Endothelial cell of umbilical vein (primary cell): ENCODE data around the gene LRRC56. TPM values are rescaled to one million over a fixed set of nuclear protein-coding genes. Genes with fewer than 3 reads are reported as not detected.

Experiments
- BruUV-seq: library from RNA; stranded (reverse); fragments of 400-500 nt; replicated peaks from 2 replicates; lab custom pipeline; 2021; lab: Mats Ljungman, UMichigan
- CTCF ChIA-PET: fragments of 300-600, 350-600 bp; sonication (Branson Sonifier 250); formaldehyde crosslinking; loops from one replicate; lab custom pipeline; 2021; ENCODE audit warnings: antibody characterized with exemption, inconsistent platforms; lab: Charles Lee
- POLR2A ChIA-PET: fragments of 300-600, 350-600 bp; sonication (Branson Sonifier 250); formaldehyde crosslinking; loops from one replicate; lab custom pipeline; 2021; ENCODE audit warnings: antibody characterized with exemption, inconsistent platforms; lab: Charles Lee
- DNase-seq: peaks from one replicate; pipeline ENCODE4 v3.0.0-alpha.2; 2011; ENCODE audit warnings: low read depth, low spot score
- FAIRE-seq: peaks from 2 replicates; lab custom pipeline; 2011; peaks lifted over from hg19 to GRCh38; lab: Jason Lieb, UNC
- H2AFZ ChIP-seq: 2 replicates; pipeline ENCODE4 v1.6.0; 2012; ENCODE audit warnings: low read depth, low read length, control low read depth, inconsistent platforms
- H3K27ac ChIP-seq: 2 replicates; pipeline ENCODE4 v1.5.1; 2011; ENCODE audit warnings: low read depth, mild to moderate bottlenecking, control low read depth, low read length, moderate library complexity; ENCODE audit not compliant: insufficient read depth
- H3K27me3 ChIP-seq, 2 experiments: 2 replicates each; pipeline versions ENCODE4 v1.6.0 to v1.6.1; 2011; ENCODE audit warnings: low read length in 2 of 2, mixed read lengths in 1 of 2; ENCODE audit not compliant: control insufficient read depth in 2 of 2, insufficient read depth in 2 of 2
- H3K36me3 ChIP-seq, 2 experiments: 2 replicates in 1 of 2; 3 replicates in 1 of 2; pipeline ENCODE4 v1.5.1; 2011; ENCODE audit warnings: low read length in 2 of 2, mild to moderate bottlenecking in 1 of 2, moderate library complexity in 1 of 2; ENCODE audit not compliant: control insufficient read depth in 2 of 2, insufficient read depth in 2 of 2; ENCODE audit errors: extremely low read depth in 1 of 2
- H3K4me1 ChIP-seq: 3 replicates; pipeline ENCODE4 v1.5.1; 2011; ENCODE audit warnings: mild to moderate bottlenecking, low read length; ENCODE audit not compliant: control insufficient read depth, insufficient read depth; ENCODE audit errors: extremely low read depth
- H3K4me2 ChIP-seq: 2 replicates; pipeline ENCODE4 v1.6.1; 2011; ENCODE audit warnings: low read length, control low read depth, mixed read lengths; ENCODE audit not compliant: insufficient read depth
- H3K4me3 ChIP-seq, 3 experiments: fragments of 200-600 bp in 1 of 3; sonication (generic), shearing (Covaris generic) in 1 of 3; replicated peaks in 1 of 3; 2 replicates each; pipeline ENCODE4 v1.5.1; 2011 to 2016; ENCODE audit warnings: control low read depth in 3 of 3, low read length in 3 of 3, mild to moderate bottlenecking in 2 of 3, inconsistent platforms in 1 of 3, low read depth in 1 of 3, moderate library complexity in 1 of 3; ENCODE audit not compliant: insufficient read depth in 1 of 3
- H3K79me2 ChIP-seq: 2 replicates; pipeline ENCODE4 v1.6.0; 2012; ENCODE audit warnings: low read length, inconsistent platforms; ENCODE audit not compliant: control insufficient read depth, insufficient read depth
- H3K9ac ChIP-seq: replicated peaks from 2 replicates; pipeline ENCODE3; 2011; ENCODE audit warnings: low read length, control low read depth; ENCODE audit not compliant: insufficient read depth; ENCODE audit errors: extremely low read depth
- H3K9me1 ChIP-seq: replicated peaks from 3 replicates; pipeline ENCODE4 v1.6.0; 2011; ENCODE audit warnings: mild to moderate bottlenecking, low read length; ENCODE audit not compliant: control insufficient read depth, insufficient read depth; ENCODE audit errors: extremely low read depth
- H3K9me3 ChIP-seq: replicated peaks from 2 replicates; pipeline ENCODE4 v1.5.1; 2012; ENCODE audit warnings: low read length, inconsistent platforms; ENCODE audit not compliant: control insufficient read depth, insufficient read depth
- H4K20me1 ChIP-seq: replicated peaks from 2 replicates; pipeline ENCODE3; 2011; ENCODE audit warnings: mild to moderate bottlenecking, low read length; ENCODE audit not compliant: control insufficient read depth, insufficient read depth; ENCODE audit errors: extremely low read depth
- CTCF ChIP-seq, 2 donors: IDR thresholded peaks; 1 replicate in 1 of 2; 2 replicates in 1 of 2; pipeline ENCODE4 v1.5.1; 2011; ENCODE audit warnings: low read length in 2 of 2, mild to moderate bottlenecking in 2 of 2, moderate library complexity in 2 of 2, control low read depth in 1 of 2, inconsistent platforms in 1 of 2, low read depth in 1 of 2; ENCODE audit not compliant: insufficient read depth in 1 of 2; ENCODE audit errors: extremely low read depth in 1 of 2
- EZH2 ChIP-seq: IDR thresholded peaks from 2 replicates; pipeline ENCODE4 v1.6.1; 2012; ENCODE audit warnings: borderline replicate concordance, low read depth, mild to moderate bottlenecking, moderate library complexity, low read length, inconsistent platforms; ENCODE audit not compliant: severe bottlenecking
- FOS ChIP-seq: IDR thresholded peaks from 2 replicates; pipeline ENCODE4 v1.6.1; 2011; ENCODE audit warnings: mild to moderate bottlenecking, low read length, moderate library complexity, borderline replicate concordance; ENCODE audit not compliant: insufficient read depth
- GATA2 ChIP-seq: IDR thresholded peaks from 2 replicates; pipeline ENCODE4 v1.7.0; 2011; ENCODE audit warnings: low read depth, mild to moderate bottlenecking, moderate library complexity, mixed read lengths, low read length; ENCODE audit not compliant: insufficient read length, insufficient read depth
- JUN ChIP-seq: IDR thresholded peaks from 2 replicates; pipeline ENCODE4 v1.6.1; 2011; ENCODE audit warnings: borderline replicate concordance, low read depth; ENCODE audit not compliant: insufficient read length, insufficient read depth
- MAX ChIP-seq: IDR thresholded peaks from 2 replicates; pipeline ENCODE4 v1.6.1; 2011; ENCODE audit not compliant: insufficient read depth, insufficient read length
- MYC ChIP-seq: IDR thresholded peaks from one replicate; pipeline ENCODE4 v1.6.1; 2011; ENCODE audit warnings: mild to moderate bottlenecking, low read depth, low read length
- POLR2A ChIP-seq: IDR thresholded peaks from 2 replicates; pipeline ENCODE4 v1.6.1; 2012; ENCODE audit warnings: low read depth, mild to moderate bottlenecking, control low read depth, low read length
- POLR2AphosphoS5 ChIP-seq: IDR thresholded peaks from 2 replicates; pipeline ENCODE4 v1.6.1; 2012; ENCODE audit warnings: low read depth, mild to moderate bottlenecking, control low read depth, low read length, moderate library complexity; ENCODE audit not compliant: insufficient read depth
- dilution Hi-C: fragments of 300-500 bp; cut with MboI; formaldehyde crosslinking; loops from one replicate; pipeline ENCODE4 v1.15.0; 2019; ENCODE audit warnings: low sequenced_read_pairs; ENCODE audit not compliant: extremely low pct_ligation_motif_present
- intact Hi-C: fragments of 100-400 bp; cut with micrococcal nuclease; formaldehyde crosslinking; loops from one replicate; pipeline ENCODE4 v1.10.0; 2022
- polyA plus RNA-seq, 4 experiments: library from polyadenylated mRNA; depleted of rRNA in 3 of 4; stranded (reverse) in 3 of 4; unstranded in 1 of 4; fragments of >200 nt; gene quantifications; 2 replicates each; pipeline versions ENCODE4 v1.2.1 to v1.2.3, GENCODE V29; 2011 to 2012; ENCODE audit warnings: missing spikeins in 1 of 4
- total RNA-seq: library from RNA; stranded (reverse); gene quantifications from 2 replicates; pipeline ENCODE4 v1.2.3, GENCODE V29; 2021

Gene LRRC56
- total and polyA plus RNA-seq, 2 donors (not counting 3 experiments of a cell fraction or from before 2014, with no cell fraction given), result 0.47 to 0.55 TPM

- TF ChIP-seq CTCF (IDR thresholded peaks at IDR 0.05; ENCODE audit: extremely low read depth in 1 of 2, insufficient read depth in 1 of 2, low read depth in 1 of 2, low read length in 2 of 2) (no peak), POLR2A (no peak), GATA2 (no peak), MAX (no peak), JUN (no peak), POLR2AphosphoS5 (no peak), FOS (no peak), MYC (no peak), EZH2 (no peak)
- DNase-seq (no peak), FAIRE-seq (peak; percentile 26)
- H3K4me1 ChIP-seq, result peaks cover 14% of the 10 kb centered on the region
- H3K4me3 ChIP-seq, result peak overlapping the region; percentile 67 to 98 (median 79)
- H3K27me3 ChIP-seq, result peaks cover 8 to 10% of the 10 kb centered on the region in 2 experiments
- peaks cover 0 to 5% of the 10 kb centered on the region in 2 experiments for H3K36me3 ChIP-seq
- H2AFZ ChIP-seq, result no peak overlapping the region
- peak overlapping the region; percentile 94 for H3K4me2 ChIP-seq
- dilution Hi-C loops, result no loop called here
- TSS peak; percentile 33 for BruUV-seq
- H3K9me1 ChIP-seq, result no peaks in the 10 kb centered on the region
- H3K27ac ChIP-seq, result no peak overlapping the region
- ChIA-PET POLR2A (no interaction called here), CTCF (interaction anchor here (0.9 kb wide), 1 partner anchor 23 kb away, joined by 3 read pairs; no protein-coding TSS in a partner anchor)
- H4K20me1 ChIP-seq, result no peaks in the 10 kb centered on the region
- peak overlapping the region; percentile 100 for H3K9ac ChIP-seq
- H3K79me2 ChIP-seq, result peaks cover 54% of the 10 kb centered on the region
- intact Hi-C loops, result loop anchor here (5.0 kb wide), 1 partner anchor 35 kb away; no protein-coding TSS in a partner anchor
- no peaks in the 10 kb centered on the region for H3K9me3 ChIP-seq
These were observed 40.2 kb downstream of the LRRC56 start for GRCh38 chr11:577611-577894.
